Immature natural killer cell (primary cell): Measurements from ENCODE around the gene MRPL14. TPM values are rescaled to one million over a fixed set of nuclear protein-coding genes. Genes with fewer than 3 reads are reported as not detected.
"Not testable (repeated sequence)": the region's sequence is repeated elsewhere in the genome, so short reads cannot be mapped to it uniquely, and the experiment has no call there.

Experiments
- DNase-seq, 3 donors: peaks; one replicate each; pipeline ENCODE4 v3.0.0; 2022; ENCODE audit warnings: mixed read lengths in 1 of 3
- H3K27ac Mint-ChIP-seq, 6 donors: one replicate each; pipeline ENCODE4 v1.8.0; 2020; ENCODE audit warnings: mixed read lengths in 6 of 6, mild to moderate bottlenecking in 5 of 6, inconsistent platforms in 4 of 6, moderate library complexity in 3 of 6
- H3K27me3 Mint-ChIP-seq, 3 donors: one replicate each; pipeline ENCODE4 v1.8.0; 2020 to 2021; ENCODE audit warnings: low read depth in 3 of 3, mild to moderate bottlenecking in 3 of 3, mixed read lengths in 3 of 3, moderate library complexity in 3 of 3, inconsistent platforms in 1 of 3
- H3K36me3 Mint-ChIP-seq, 3 donors: one replicate each; pipeline ENCODE4 v1.8.0; 2020; ENCODE audit warnings: mixed read lengths in 3 of 3, inconsistent platforms in 2 of 3, mild to moderate bottlenecking in 2 of 3
- H3K4me1 Mint-ChIP-seq, 2 donors: one replicate each; pipeline ENCODE4 v1.8.0; 2020; ENCODE audit warnings: inconsistent platforms in 2 of 2, mild to moderate bottlenecking in 2 of 2, mixed read lengths in 2 of 2, moderate library complexity in 1 of 2
- H3K4me3 Mint-ChIP-seq, 5 donors: one replicate each; pipeline ENCODE4 v1.8.0; 2020; ENCODE audit warnings: mild to moderate bottlenecking in 5 of 5, mixed read lengths in 5 of 5, inconsistent platforms in 3 of 5, moderate library complexity in 3 of 5
- H3K9me3 Mint-ChIP-seq, 6 donors: one replicate each; pipeline ENCODE4 v1.8.0; 2020; ENCODE audit warnings: mild to moderate bottlenecking in 6 of 6, mixed read lengths in 6 of 6, inconsistent platforms in 4 of 6, moderate library complexity in 3 of 6
- polyA plus RNA-seq, 3 donors: library from polyadenylated mRNA; unstranded; fragments of 300-500 nt; fragmentation: Illumina TruSeq; gene quantifications; one replicate each; pipeline ENCODE4 v1.2.3, GENCODE V29; 2021

MRPL14 gene
- polyA plus RNA-seq, 3 donors from 2014 or later: 107 to 178 (median 120) TPM

- H3K4me1 Mint-ChIP-seq, H3K4me3 Mint-ChIP-seq, H3K27ac Mint-ChIP-seq, H3K27me3 Mint-ChIP-seq, H3K9me3 Mint-ChIP-seq, DNase-seq: not testable (repeated sequence)
- H3K36me3 Mint-ChIP-seq: peaks cover 3 to 12% (median 5%) of the 10 kb centered on the region in 3 donors
These were observed 32.0 kb downstream of the MRPL14 start for GRCh38 chr6:44095243-44095623.

- Mint-ChIP-seq H3K4me1 (peaks cover 0 to 7% of the 10 kb centered on the region in 2 donors), H3K36me3 (peaks cover 3 to 10% (median 5%) of the 10 kb centered on the region in 3 donors), H3K4me3 (no peak overlapping the region), H3K27ac (no peak overlapping the region), H3K27me3 (peaks cover 0 to 3% (median 0%) of the 10 kb centered on the region in 3 donors), H3K9me3 (no peaks in the 10 kb centered on the region)
- DNase-seq: no peak
These were observed 32.6 kb downstream of the MRPL14 start for GRCh38 chr6:44094403-44095242.

- Mint-ChIP-seq H3K27me3 (peaks cover 0 to 3% (median 0%) of the 10 kb centered on the region in 3 donors), H3K4me3 (no peak overlapping the region), H3K4me1 (peaks cover 0 to 7% of the 10 kb centered on the region in 2 donors), H3K9me3 (no peaks in the 10 kb centered on the region), H3K36me3 (peaks cover 3 to 10% (median 5%) of the 10 kb centered on the region in 3 donors), H3K27ac (no peak overlapping the region)
- DNase-seq: no peak
These were observed 33.4 kb downstream of the MRPL14 start for GRCh38 chr6:44093750-44094402.

GRCh38 chr6:44093066-44093465 is 34.2 kb downstream of the MRPL14 start:
- DNase-seq: no peak
- H3K36me3 Mint-ChIP-seq: peaks cover 3 to 10% (median 5%) of the 10 kb centered on the region in 3 donors
- H3K9me3 Mint-ChIP-seq: no peaks in the 10 kb centered on the region
- H3K4me1 Mint-ChIP-seq: peaks cover 0 to 7% of the 10 kb centered on the region in 2 donors
- no peak overlapping the region for H3K27ac Mint-ChIP-seq
- H3K4me3 Mint-ChIP-seq: no peak overlapping the region
- peaks cover 0 to 4% (median 0%) of the 10 kb centered on the region in 3 donors for H3K27me3 Mint-ChIP-seq

DNA sequence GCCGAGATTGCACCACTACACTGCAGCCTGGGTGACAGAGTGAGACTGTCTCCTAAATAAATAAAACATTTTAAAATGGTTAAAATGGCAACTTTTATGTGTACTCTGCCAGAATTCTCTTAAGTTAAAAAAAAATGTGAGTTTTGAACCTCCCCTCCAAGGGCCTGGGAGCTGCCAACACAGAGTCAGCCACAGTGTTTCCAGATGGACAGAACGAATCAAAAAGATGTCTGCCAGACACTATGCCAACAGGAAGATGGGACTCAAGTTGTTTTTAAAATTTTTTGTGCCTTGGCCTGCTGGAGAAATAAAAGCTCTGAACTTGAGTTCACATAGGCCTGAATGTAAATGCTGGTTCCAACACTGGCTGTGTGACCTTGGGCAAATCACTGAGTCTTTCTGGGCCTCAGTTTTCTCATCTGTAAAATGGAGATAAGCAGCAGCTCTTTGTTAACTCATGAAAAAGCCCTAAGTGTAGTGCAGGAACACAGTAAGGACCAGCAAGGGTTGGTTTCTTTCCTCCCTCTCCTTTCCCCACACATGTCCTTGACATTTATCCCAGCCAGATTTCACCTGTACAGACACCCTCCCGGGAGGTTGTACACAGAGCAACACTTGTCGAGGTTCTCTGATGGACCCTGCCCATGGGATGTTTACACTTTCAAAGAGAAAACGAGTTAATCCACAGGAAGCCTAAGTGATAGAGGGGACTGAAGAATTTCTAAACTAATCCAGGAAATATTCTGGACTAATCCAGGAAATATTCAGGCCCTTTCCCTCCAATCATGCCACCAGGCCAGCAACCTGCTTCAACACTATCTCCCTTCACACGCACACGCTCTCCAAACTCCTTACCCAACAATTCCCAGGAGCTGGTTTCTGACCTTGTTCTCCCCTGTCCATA is 35.0 kb downstream of the MRPL14 start:
- peak overlapping the region in 1 of 6 donors; percentile 22 for H3K27ac Mint-ChIP-seq
- no peak overlapping the region for H3K4me3 Mint-ChIP-seq
- H3K36me3 Mint-ChIP-seq: peaks cover 3 to 10% (median 5%) of the 10 kb centered on the region in 3 donors
- H3K4me1 Mint-ChIP-seq: peaks cover 0 to 7% of the 10 kb centered on the region in 2 donors
- no peak for DNase-seq
- no peaks in the 10 kb centered on the region for H3K9me3 Mint-ChIP-seq
- H3K27me3 Mint-ChIP-seq: peaks cover 0 to 4% (median 0%) of the 10 kb centered on the region in 3 donors

DNA sequence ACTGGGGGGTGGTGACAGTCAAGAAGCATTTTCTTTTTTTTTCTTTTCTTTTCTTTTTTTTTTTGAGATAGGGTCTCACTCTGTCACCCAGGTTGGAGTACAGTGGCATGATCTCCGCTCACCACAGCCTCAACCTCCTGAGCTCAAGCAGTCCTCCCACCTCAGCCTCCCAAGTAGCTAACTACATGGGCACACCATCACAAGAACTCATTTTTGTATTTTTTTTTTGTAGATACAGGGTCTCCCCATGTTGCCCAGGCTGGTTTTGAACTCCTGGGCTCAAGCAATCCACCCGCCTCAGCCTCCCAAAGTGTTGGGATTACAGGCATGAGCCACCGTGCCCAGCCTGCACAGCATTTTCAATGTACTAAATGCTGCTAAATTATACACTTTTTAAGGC is 35.9 kb downstream of the MRPL14 start:
- H3K4me3 Mint-ChIP-seq, H3K27ac Mint-ChIP-seq, H3K27me3 Mint-ChIP-seq, DNase-seq, H3K9me3 Mint-ChIP-seq, H3K4me1 Mint-ChIP-seq, H3K36me3 Mint-ChIP-seq: not testable (repeated sequence)

- DNase-seq: no peak
- H3K4me1 Mint-ChIP-seq: no peaks in the 10 kb centered on the region
- peaks cover 0 to 4% (median 0%) of the 10 kb centered on the region in 3 donors for H3K27me3 Mint-ChIP-seq
- H3K9me3 Mint-ChIP-seq: no peaks in the 10 kb centered on the region
- H3K4me3 Mint-ChIP-seq: no peak overlapping the region
- H3K27ac Mint-ChIP-seq: no peak overlapping the region
- H3K36me3 Mint-ChIP-seq: peaks cover 3 to 10% (median 5%) of the 10 kb centered on the region in 3 donors
These were observed 36.8 kb downstream of the MRPL14 start for GRCh38 chr6:44090465-44090864.

DNA sequence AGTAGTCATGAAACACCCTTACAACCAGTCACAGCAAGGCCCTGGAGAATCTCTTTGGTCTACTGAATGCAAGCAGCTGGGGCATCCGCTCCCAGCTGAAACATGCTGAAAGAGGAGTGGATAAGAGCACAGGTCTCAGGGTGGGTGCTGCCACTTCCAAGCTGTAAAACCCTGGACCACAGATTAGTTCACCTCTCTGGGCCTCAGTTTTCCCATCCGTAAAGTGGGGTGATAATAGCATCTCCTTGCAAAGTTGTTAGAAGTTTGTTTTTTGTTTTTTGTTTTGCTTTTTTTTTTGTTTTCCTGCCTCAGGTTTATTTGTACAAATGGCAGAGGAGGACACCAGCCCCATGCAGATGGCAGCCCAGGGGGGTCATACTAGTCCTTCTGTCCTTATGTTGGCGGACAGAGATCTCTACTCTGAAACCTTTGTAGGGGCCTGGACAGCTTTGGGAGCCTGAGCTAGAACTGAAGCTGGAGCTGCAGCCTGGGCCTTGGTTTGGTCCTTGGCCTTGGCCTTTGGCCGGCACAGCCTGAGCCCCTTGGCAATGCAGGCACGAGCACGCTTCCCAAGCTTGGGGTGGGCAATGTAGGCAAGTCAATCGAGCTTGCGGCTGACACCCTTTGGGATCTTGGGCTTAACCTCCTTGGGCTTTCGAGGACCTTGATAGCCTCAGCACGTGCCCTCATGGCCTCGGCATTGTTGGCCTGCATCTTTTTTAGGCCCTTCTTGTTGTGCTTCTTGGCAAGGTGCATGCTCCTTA is 38.2 kb downstream of the MRPL14 start:
- no peak for DNase-seq
- H3K4me3 Mint-ChIP-seq: no peak overlapping the region
- H3K36me3 Mint-ChIP-seq: peaks cover 0 to 5% (median 3%) of the 10 kb centered on the region in 3 donors
- no peak overlapping the region for H3K27ac Mint-ChIP-seq
- H3K4me1 Mint-ChIP-seq: no peaks in the 10 kb centered on the region
- peaks cover 0 to 2% (median 1%) of the 10 kb centered on the region in 3 donors for H3K27me3 Mint-ChIP-seq
- H3K9me3 Mint-ChIP-seq: no peaks in the 10 kb centered on the region

GRCh38 chr6:44087623-44088022 is 39.6 kb downstream of the MRPL14 start:
- no peak overlapping the region for H3K27ac Mint-ChIP-seq
- no peak for DNase-seq
- H3K9me3 Mint-ChIP-seq: no peaks in the 10 kb centered on the region
- no peaks in the 10 kb centered on the region for H3K4me1 Mint-ChIP-seq
- peaks cover 0 to 5% (median 3%) of the 10 kb centered on the region in 3 donors for H3K36me3 Mint-ChIP-seq
- peaks cover 0 to 2% (median 1%) of the 10 kb centered on the region in 3 donors for H3K27me3 Mint-ChIP-seq
- H3K4me3 Mint-ChIP-seq: no peak overlapping the region

DNA sequence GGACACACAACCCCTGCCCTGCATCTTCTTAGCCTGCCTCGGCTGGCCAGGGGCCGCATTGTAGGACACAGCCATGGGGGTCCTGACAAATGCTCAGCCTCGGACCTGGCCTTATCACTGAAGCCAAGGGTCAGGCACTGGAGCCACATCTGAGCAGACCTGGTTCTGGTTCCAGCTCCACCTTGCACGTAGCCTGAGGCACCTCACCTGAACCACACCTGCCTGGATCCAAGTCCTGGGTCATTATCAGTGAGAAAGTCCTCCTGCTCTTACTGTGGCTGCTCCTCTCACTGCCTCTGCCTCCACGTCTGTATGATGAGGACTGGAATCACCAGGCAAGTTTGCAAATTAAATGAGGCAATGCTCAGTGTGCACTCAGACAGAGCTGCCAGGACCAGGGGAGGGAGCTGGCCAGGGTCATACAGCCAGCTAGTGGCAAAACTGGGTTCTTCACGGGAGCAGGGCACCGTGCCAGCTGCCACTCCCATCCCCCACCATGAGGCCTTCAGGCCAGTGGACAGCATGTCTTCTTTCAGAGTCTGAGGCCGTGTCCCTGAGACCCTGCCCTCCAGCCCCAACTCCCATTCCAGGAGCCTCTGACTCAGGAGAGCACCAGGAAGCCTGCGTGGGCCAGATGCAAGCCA is 40.2 kb downstream of the MRPL14 start:
- Mint-ChIP-seq H3K27ac (no peak overlapping the region), H3K36me3 (peaks cover 0 to 5% (median 3%) of the 10 kb centered on the region in 3 donors)

GRCh38 chr6:44085219-44085618 is 42.0 kb downstream of the MRPL14 start:
- Mint-ChIP-seq H3K4me1 (no peaks in the 10 kb centered on the region), H3K9me3 (no peaks in the 10 kb centered on the region), H3K4me3 (no peak overlapping the region), H3K27ac (no peak overlapping the region), H3K27me3 (peaks cover 1 to 2% (median 2%) of the 10 kb centered on the region in 3 donors), H3K36me3 (no peaks in the 10 kb centered on the region)
- no peak for DNase-seq

More for the DNA sequence above, 40.2 kb downstream of the MRPL14 start:
- DNase-seq: no peak
- Mint-ChIP-seq H3K4me3 (no peak overlapping the region), H3K4me1 (no peaks in the 10 kb centered on the region), H3K9me3 (no peaks in the 10 kb centered on the region), H3K27me3 (peaks cover 0 to 2% (median 1%) of the 10 kb centered on the region in 3 donors)

DNA sequence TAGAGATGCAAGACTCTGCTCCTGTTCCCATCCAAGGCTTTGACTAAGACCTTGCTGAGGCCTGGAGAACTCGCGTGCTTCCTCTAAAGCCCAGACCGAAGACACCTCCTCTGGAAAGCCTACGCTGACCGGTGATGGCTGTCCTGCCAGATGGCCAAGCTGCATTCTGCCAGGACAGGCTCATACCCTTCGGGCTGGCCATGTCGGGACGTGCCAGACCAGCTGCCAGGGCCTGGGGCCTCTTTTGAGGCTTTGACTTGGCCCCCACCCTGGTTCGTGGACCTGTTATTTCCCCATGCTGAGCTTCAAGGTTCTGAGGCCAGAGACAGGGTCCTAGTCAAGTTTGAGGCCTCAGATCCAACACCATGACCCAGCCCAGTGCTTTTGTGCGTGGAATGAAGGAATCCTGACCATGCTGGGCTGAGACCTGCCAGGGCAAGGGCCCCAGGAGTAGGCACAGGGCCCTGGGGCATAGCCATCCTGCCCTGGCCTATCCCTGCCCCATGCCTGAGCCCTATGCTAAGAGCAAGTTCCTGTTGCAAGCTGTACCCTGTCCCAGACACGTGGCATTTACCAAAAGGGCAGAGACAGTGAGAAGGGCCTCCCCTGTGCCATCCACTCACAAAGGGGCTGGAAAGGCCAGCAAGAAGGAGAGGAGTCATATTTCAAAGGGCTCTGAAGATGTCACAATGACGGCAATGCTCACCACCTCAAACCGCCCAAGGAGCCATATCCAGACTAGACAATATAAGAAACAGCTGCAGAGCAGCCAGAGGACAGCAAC is 42.8 kb downstream of the MRPL14 start:
- peaks cover 1 to 2% (median 2%) of the 10 kb centered on the region in 3 donors for H3K27me3 Mint-ChIP-seq
- no peak overlapping the region for H3K4me3 Mint-ChIP-seq
- H3K9me3 Mint-ChIP-seq: no peaks in the 10 kb centered on the region
- no peaks in the 10 kb centered on the region for H3K36me3 Mint-ChIP-seq
- peak overlapping the region in 1 of 6 donors; percentile 2 for H3K27ac Mint-ChIP-seq
- H3K4me1 Mint-ChIP-seq: no peaks in the 10 kb centered on the region
- DNase-seq: no peak
